GM18873 (cell line): ENCODE results near the gene RGS10.

Experiments
- ATAC-seq: cut with Tn5 transposase; IDR thresholded peaks from one replicate; pipeline ENCODE4 v1.9.1; 2021; ENCODE audit warnings: mild to moderate bottlenecking, moderate library complexity, moderate number of reproducible peaks; ENCODE audit not compliant: unreplicated experiment, low FRiP score

RGS10 gene

GRCh38 chr10:119453313-119453712, 89.2 kb downstream of the RGS10 start:
- no peak for ATAC-seq

- ATAC-seq = no peak
These were observed 90.1 kb downstream of the RGS10 start for GRCh38 chr10:119452396-119452795.

GRCh38 chr10:119451300-119451896, 91.1 kb downstream of the RGS10 start:
- no peak for ATAC-seq

- ATAC-seq = no peak
These were observed 91.8 kb downstream of the RGS10 start for GRCh38 chr10:119450606-119451299.
